Tibial artery (tissue), 4 donors: ENCODE data around the gene MIGA2.

ENCODE experiments used
- DNase-seq, 2 donors: peaks; one replicate each; pipeline ENCODE4 v3.0.0-alpha.2; 2019
- H3K27ac ChIP-seq, 2 donors: fragments of 200-600 bp; sonication (generic) in 1 of 2; 1 replicate in 1 of 2; 2 replicates in 1 of 2; pipeline ENCODE4 v1.5.1; 2018 to 2019; ENCODE audit warnings: mild to moderate bottlenecking in 1 of 2
- H3K27me3 ChIP-seq, 2 donors: fragments of 200-600 bp; sonication (generic) in 1 of 2; one replicate each; pipeline versions ENCODE4 v1.5.1 to v1.6.0; 2016 to 2019
- H3K36me3 ChIP-seq, 3 donors: fragments of 200-600 bp; sonication (generic) in 2 of 3; one replicate each; pipeline ENCODE4 v1.5.1; 2016 to 2019; ENCODE audit warnings: mild to moderate bottlenecking in 2 of 3
- H3K4me1 ChIP-seq, 4 donors: fragments of 200-600 bp; sonication (generic) in 2 of 4; 1 replicate in 3 of 4; 2 replicates in 1 of 4; pipeline ENCODE4 v1.5.1; 2016 to 2019
- H3K4me3 ChIP-seq, 2 donors: fragments of 200-600 bp; sonication (generic) in 1 of 2; 1 replicate in 1 of 2; 2 replicates in 1 of 2; pipeline ENCODE4 v1.5.1; 2018 to 2019; ENCODE audit warnings: mild to moderate bottlenecking in 2 of 2
- H3K9me3 ChIP-seq, 3 donors: fragments of 200-600 bp; sonication (generic) in 1 of 3; one replicate each; pipeline ENCODE4 v1.5.1; 2016 to 2019
- CTCF ChIP-seq, 2 experiments: fragments of 200-600 bp in 1 of 2; fragments of 450-650 bp in 1 of 2; IDR thresholded peaks; one replicate each; pipeline ENCODE4 v1.5.1; 2017 to 2019; ENCODE audit warnings: antibody characterized with exemption in 2 of 2, mild to moderate bottlenecking in 1 of 2, moderate library complexity in 1 of 2
- intact Hi-C: fragments of 100-400 bp; cut with DNase I; formaldehyde crosslinking; loops from one replicate; pipeline ENCODE4 v1.15.0; 2023; ENCODE audit warnings: low total_unique reads

The MIGA2 gene

GRCh38 chr9:129027224-129027684, 9.2 kb upstream of the MIGA2 start:
- Histone ChIP-seq H3K4me3 (peak overlapping the region; percentile 87 to 89), H3K36me3 (no peaks in the 10 kb centered on the region), H3K9me3 (no peaks in the 10 kb centered on the region), H3K4me1 (peaks cover 0 to 34% (median 22%) of the 10 kb centered on the region in 4 donors), H3K27ac (peak overlapping the region; percentile 72 to 74), H3K27me3 (no peaks in the 10 kb centered on the region)
- intact Hi-C loops, result loop anchor here (10.0 kb wide), 1 partner anchor 172 kb away; no protein-coding TSS in a partner anchor
- peak in 1 of 2 donors; percentile 59 for DNase-seq
- no peak for TF ChIP-seq CTCF (IDR thresholded peaks at IDR 0.05)

GRCh38 chr9:129027685-129028191, 8.7 kb upstream of the MIGA2 start:
- peak overlapping the region; percentile 87 to 89 for H3K4me3 ChIP-seq
- intact Hi-C loops, result loop anchor here (10.0 kb wide), 1 partner anchor 173 kb away; no protein-coding TSS in a partner anchor
- peaks cover 0 to 34% (median 22%) of the 10 kb centered on the region in 4 donors for H3K4me1 ChIP-seq

GRCh38 chr9:129028192-129028966, 8.0 kb upstream of the MIGA2 start, which contains the start of gene SH3GLB2:
SH3GLB2 (minus strand) TSS chr9:129028331; CDS start chr9:129028154, 177 bp downstream.
- no peaks in the 10 kb centered on the region for H3K9me3 ChIP-seq
- H3K27ac ChIP-seq, result peak within 1 kb of the TSS; percentile 72 to 74
- no peaks in the 10 kb centered on the region for H3K36me3 ChIP-seq
- intact Hi-C loops, result loop anchor here (10.0 kb wide), 1 partner anchor 174 kb away; no protein-coding TSS in a partner anchor
- H3K4me1 ChIP-seq, result peaks cover 0 to 29% (median 22%) of the 10 kb centered on the region in 4 donors
- peak within 1 kb of the TSS; percentile 87 to 89 for H3K4me3 ChIP-seq
- peak; percentile 91 to 98 for DNase-seq
- peak; percentile 69 to 91 for TF ChIP-seq CTCF (IDR thresholded peaks at IDR 0.05)
- H3K27me3 ChIP-seq, result no peaks in the 10 kb centered on the region

More at GRCh38 chr9:129027685-129028191, 8.7 kb upstream of the MIGA2 start:
- H3K27ac ChIP-seq, result peak overlapping the region; percentile 72 to 74
- H3K9me3 ChIP-seq, result no peaks in the 10 kb centered on the region
- DNase-seq, result peak; percentile 32 to 80
- H3K36me3 ChIP-seq, result no peaks in the 10 kb centered on the region
- no peak for TF ChIP-seq CTCF (IDR thresholded peaks at IDR 0.05)
- H3K27me3 ChIP-seq, result no peaks in the 10 kb centered on the region

GRCh38 chr9:129030191-129030590, 6.2 kb upstream of the MIGA2 start:
- H3K27ac ChIP-seq, result no peak overlapping the region
- intact Hi-C loops, result no loop called here
- TF ChIP-seq CTCF (IDR thresholded peaks at IDR 0.05), result no peak
- H3K9me3 ChIP-seq, result no peaks in the 10 kb centered on the region
- H3K4me1 ChIP-seq, result peaks cover 0 to 24% (median 22%) of the 10 kb centered on the region in 4 donors
- DNase-seq, result no peak
- H3K4me3 ChIP-seq, result no peak overlapping the region
- no peaks in the 10 kb centered on the region for H3K36me3 ChIP-seq
- no peaks in the 10 kb centered on the region for H3K27me3 ChIP-seq

- no peak for TF ChIP-seq CTCF (IDR thresholded peaks at IDR 0.05)
- H3K4me3 ChIP-seq, result no peak overlapping the region
- intact Hi-C loops, result no loop called here
- no peaks in the 10 kb centered on the region for H3K36me3 ChIP-seq
- no peak for DNase-seq
- no peaks in the 10 kb centered on the region for H3K27me3 ChIP-seq
- H3K9me3 ChIP-seq, result no peaks in the 10 kb centered on the region
- H3K4me1 ChIP-seq, result peaks cover 0 to 16% (median 12%) of the 10 kb centered on the region in 4 donors
- no peak overlapping the region for H3K27ac ChIP-seq
Measured at GRCh38 chr9:129031514-129031913, 4.9 kb upstream of the MIGA2 start.
